Measurements from ENCODE around the gene ENO1.
"Not testable (repeated sequence)": the region's sequence is repeated elsewhere in the genome, so short reads cannot be mapped to it uniquely, and the experiment has no call there.

Gene ENO1

GRCh38 chr1:8841395-8841794 lies 37.1 kb downstream of the ENO1 start:
- no peak for DNase-seq

GRCh38 chr1:8839990-8840389 lies 38.5 kb downstream of the ENO1 start:
- DNase-seq, result no peak

GRCh38 chr1:8835941-8836643 lies 42.4 kb downstream of the ENO1 start:
- DNase-seq, result no peak

- DNase-seq, result no peak
These were observed 47.1 kb downstream of the ENO1 start for GRCh38 chr1:8831340-8831739.

- DNase-seq, result not testable (repeated sequence)
These were observed 47.8 kb downstream of the ENO1 start for GRCh38 chr1:8830732-8831131.

GRCh38 chr1:8825985-8826481 lies 52.5 kb downstream of the ENO1 start:
- no peak for DNase-seq

- no peak for DNase-seq
These were observed 55.2 kb downstream of the ENO1 start for GRCh38 chr1:8823295-8823664.

GRCh38 chr1:8822373-8823294 lies 55.9 kb downstream of the ENO1 start:
- DNase-seq, result no peak

GRCh38 chr1:8821084-8821483 lies 57.4 kb downstream of the ENO1 start:
- DNase-seq, result no peak

- DNase-seq, result not testable (repeated sequence)
These were observed 59.7 kb downstream of the ENO1 start for GRCh38 chr1:8818789-8819188.

GRCh38 chr1:8818325-8818775 lies 60.1 kb downstream of the ENO1 start:
- DNase-seq, result no peak

- DNase-seq, result peak; percentile 95
These were observed 60.8 kb downstream of the ENO1 start, which contains the start of gene RERE for GRCh38 chr1:8817412-8818324. RERE (minus strand) TSS chr1:8817640.

- DNase-seq, result no peak
These were observed 61.6 kb downstream of the ENO1 start for GRCh38 chr1:8816831-8817411.

GRCh38 chr1:8816264-8816663 lies 62.2 kb downstream of the ENO1 start:
- no peak for DNase-seq

GRCh38 chr1:8815582-8816151 lies 62.8 kb downstream of the ENO1 start:
- DNase-seq, result no peak

- DNase-seq, result no peak
These were observed 63.6 kb downstream of the ENO1 start for GRCh38 chr1:8814865-8815264.

- DNase-seq, result no peak
These were observed 64.5 kb downstream of the ENO1 start for GRCh38 chr1:8813991-8814390.

- no peak for DNase-seq
These were observed 65.3 kb downstream of the ENO1 start for GRCh38 chr1:8813016-8813763.

GRCh38 chr1:8812081-8812480 lies 66.4 kb downstream of the ENO1 start:
- no peak for DNase-seq
